Nephron (organoid): ENCODE data around the gene CHEK1.
A peak's percentile ranks its signal among the peaks of the same experiment; 100 is the strongest.

Experiments used
- H3K27ac Mint-ChIP-seq, 3 experiments: 2 replicates each; pipeline ENCODE4 v1.8.0; 2020; ENCODE audit warnings: mixed read lengths in 3 of 3, mild to moderate bottlenecking in 2 of 3, moderate library complexity in 1 of 3
- H3K27me3 Mint-ChIP-seq: 2 replicates; pipeline ENCODE4 v1.8.0; 2021; ENCODE audit warnings: low read depth, mild to moderate bottlenecking, moderate library complexity, mixed read lengths
- H3K36me3 Mint-ChIP-seq: 2 replicates; pipeline ENCODE4 v1.8.0; 2020; ENCODE audit warnings: low read depth, mixed read lengths
- H3K4me1 Mint-ChIP-seq: 2 replicates; pipeline ENCODE4 v1.8.0; 2020; ENCODE audit warnings: mixed read lengths
- H3K4me3 Mint-ChIP-seq, 3 experiments: 2 replicates each; pipeline ENCODE4 v1.8.0; 2020; ENCODE audit warnings: mild to moderate bottlenecking in 3 of 3, mixed read lengths in 3 of 3, moderate library complexity in 2 of 3
- H3K9me3 Mint-ChIP-seq: 2 replicates; pipeline ENCODE4 v1.8.0; 2020; ENCODE audit warnings: mixed read lengths
- CTCF ChIP-seq, 3 experiments: fragments of 200-600 bp; sonication (generic); IDR thresholded peaks; one replicate each; pipeline ENCODE4 v1.5.0; 2021; ENCODE audit warnings: antibody characterized with exemption in 3 of 3; ENCODE audit not compliant: unreplicated experiment in 3 of 3

Gene CHEK1

DNA sequence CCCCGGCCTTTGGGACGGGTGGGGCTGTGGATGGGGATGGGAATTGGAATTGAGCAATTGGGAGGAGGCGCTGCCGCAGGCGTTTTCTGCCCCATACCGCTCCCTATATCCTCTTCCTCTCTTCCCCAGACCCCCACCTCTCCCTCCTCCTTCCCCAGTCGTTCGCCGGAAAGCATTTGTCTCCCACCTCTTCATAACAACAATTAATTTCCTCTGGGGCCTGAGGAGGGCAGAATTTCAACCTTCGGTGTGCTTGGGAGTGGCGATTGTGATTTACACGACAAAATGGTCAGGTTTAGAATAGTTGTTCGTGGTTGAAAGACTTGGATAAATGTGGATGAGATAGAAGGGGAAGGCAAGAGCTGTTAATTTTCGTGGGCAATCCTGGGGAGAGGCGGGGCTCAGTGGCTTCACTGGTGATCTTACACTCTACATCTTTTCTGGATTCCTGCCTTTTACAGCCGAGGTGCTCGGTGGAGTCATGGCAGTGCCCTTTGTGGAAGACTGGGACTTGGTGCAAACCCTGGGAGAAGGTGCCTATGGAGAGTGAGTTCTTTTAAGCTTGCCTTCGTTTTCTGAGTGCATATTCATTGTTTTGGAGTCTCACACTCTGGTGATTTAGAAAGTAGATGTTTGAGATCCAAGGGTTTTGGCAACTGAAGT, 1.5 kb downstream of the CHEK1 start:
- H3K4me1 Mint-ChIP-seq: peaks cover 20% of the 10 kb centered on the region
- H3K27me3 Mint-ChIP-seq: no peaks in the 10 kb centered on the region
- peaks cover 21% of the 10 kb centered on the region for H3K36me3 Mint-ChIP-seq
- peak overlapping the region; percentile 92 to 95 (median 94) for H3K4me3 Mint-ChIP-seq
- H3K27ac Mint-ChIP-seq: peak overlapping the region; percentile 92 to 96 (median 95)
- no peaks in the 10 kb centered on the region for H3K9me3 Mint-ChIP-seq
- TF ChIP-seq CTCF (IDR thresholded peaks at IDR 0.05; ENCODE audit: unreplicated experiment in 3 of 3): peak in 2 of 3 experiments; percentile 15 to 23

DNA sequence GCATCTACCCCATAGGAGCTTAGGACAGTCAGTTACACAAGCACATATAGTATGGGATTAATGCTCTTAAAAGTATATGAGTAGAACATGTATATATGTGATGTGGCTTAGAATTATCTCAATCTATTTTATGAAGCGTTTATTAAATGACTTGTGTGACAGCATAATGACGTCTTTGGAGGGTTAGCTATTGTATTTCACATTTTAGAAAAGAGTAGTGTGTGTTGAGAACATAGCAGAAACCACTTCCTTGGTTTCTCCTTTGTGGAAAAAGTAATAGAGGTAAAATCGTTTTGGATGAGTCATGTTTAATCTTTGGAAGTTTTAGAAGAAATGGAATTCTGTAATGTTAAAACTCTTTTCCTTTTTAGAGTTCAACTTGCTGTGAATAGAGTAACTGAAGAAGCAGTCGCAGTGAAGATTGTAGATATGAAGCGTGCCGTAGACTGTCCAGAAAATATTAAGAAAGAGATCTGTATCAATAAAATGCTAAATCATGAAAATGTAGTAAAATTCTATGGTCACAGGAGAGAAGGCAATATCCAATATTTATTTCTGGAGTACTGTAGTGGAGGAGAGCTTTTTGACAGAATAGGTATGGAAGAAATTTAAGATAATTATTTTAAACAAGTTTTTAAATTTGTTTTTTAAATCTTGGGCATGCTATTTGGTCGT, 2.4 kb downstream of the CHEK1 start:
- Mint-ChIP-seq H3K27ac (peak overlapping the region; percentile 72 to 95 (median 92)), H3K4me1 (peaks cover 20% of the 10 kb centered on the region), H3K4me3 (peak overlapping the region; percentile 92 to 95 (median 94)), H3K36me3 (peaks cover 12% of the 10 kb centered on the region), H3K9me3 (no peaks in the 10 kb centered on the region), H3K27me3 (no peaks in the 10 kb centered on the region)
- no peak for TF ChIP-seq CTCF (IDR thresholded peaks at IDR 0.05; ENCODE audit: unreplicated experiment in 3 of 3)

DNA sequence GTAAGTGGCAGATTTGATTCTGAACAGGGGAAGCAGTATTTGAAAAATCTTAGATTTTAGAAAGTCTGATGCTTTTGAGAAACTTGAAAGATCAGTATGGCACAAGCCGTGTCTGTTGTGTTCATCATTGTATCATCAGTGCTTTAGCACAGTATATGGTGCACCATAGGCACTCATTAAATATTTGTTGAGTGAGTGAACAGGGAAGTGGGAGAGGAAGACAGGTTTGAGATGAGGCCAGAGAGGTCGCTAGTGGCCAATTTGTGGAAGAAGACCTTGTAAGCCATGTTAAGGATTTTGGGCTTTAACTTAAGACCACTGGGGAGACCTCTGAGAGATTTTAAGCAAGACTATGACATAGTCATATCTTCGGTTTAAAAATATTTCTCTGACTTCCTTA, 12.9 kb downstream of the CHEK1 start:
- Mint-ChIP-seq H3K9me3 (no peaks in the 10 kb centered on the region), H3K27me3 (no peaks in the 10 kb centered on the region), H3K4me3 (no peak overlapping the region), H3K36me3 (peaks cover 51% of the 10 kb centered on the region), H3K4me1 (no peaks in the 10 kb centered on the region), H3K27ac (peak overlapping the region; percentile 0 to 76 (median 44))
- TF ChIP-seq CTCF (IDR thresholded peaks at IDR 0.05; ENCODE audit: unreplicated experiment in 3 of 3): no peak

DNA sequence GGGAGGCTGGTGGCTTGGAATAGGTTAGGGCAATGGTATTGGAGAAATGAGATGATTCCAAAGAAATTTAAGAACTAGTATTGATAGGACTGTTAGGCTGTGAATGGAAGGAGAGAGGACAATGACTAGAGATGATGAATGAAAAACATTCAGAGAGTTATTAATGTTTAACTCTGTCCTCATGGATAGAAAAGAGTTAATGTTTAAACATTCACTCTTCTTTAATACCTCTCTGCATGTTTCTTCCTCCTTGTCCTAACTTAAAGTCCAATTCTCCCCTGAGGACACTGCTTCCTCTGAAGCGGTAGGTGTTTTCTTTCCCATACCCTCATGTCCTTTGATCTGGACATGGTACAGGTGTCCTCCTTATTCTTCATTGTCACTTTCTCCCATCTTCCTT, 13.4 kb downstream of the CHEK1 start:
- TF ChIP-seq CTCF (IDR thresholded peaks at IDR 0.05; ENCODE audit: unreplicated experiment in 3 of 3): no peak
- no peaks in the 10 kb centered on the region for H3K9me3 Mint-ChIP-seq
- H3K4me3 Mint-ChIP-seq: no peak overlapping the region
- peak overlapping the region; percentile 0 to 76 (median 44) for H3K27ac Mint-ChIP-seq
- H3K27me3 Mint-ChIP-seq: no peaks in the 10 kb centered on the region
- H3K36me3 Mint-ChIP-seq: peaks cover 51% of the 10 kb centered on the region
- H3K4me1 Mint-ChIP-seq: no peaks in the 10 kb centered on the region

- Mint-ChIP-seq H3K27ac (no peak overlapping the region), H3K27me3 (no peaks in the 10 kb centered on the region), H3K4me1 (no peaks in the 10 kb centered on the region), H3K36me3 (peaks cover 68% of the 10 kb centered on the region), H3K9me3 (no peaks in the 10 kb centered on the region), H3K4me3 (no peak overlapping the region)
- TF ChIP-seq CTCF (IDR thresholded peaks at IDR 0.05; ENCODE audit: unreplicated experiment in 3 of 3): no peak
These were observed 20.9 kb downstream of the CHEK1 start for GRCh38 chr11:125645871-125646270.
